Cardiac ventricle fibroblast (primary cell): ENCODE measurements around the gene HYI. TPM values are rescaled to one million over a fixed set of nuclear protein-coding genes. Genes with fewer than 3 reads are reported as not detected.

Source experiments
- total RNA-seq: library from RNA; depleted of rRNA; stranded (reverse); fragments of >200 nt; gene quantifications from 2 replicates; pipeline ENCODE4 v1.2.3, GENCODE V29; 2015

HYI gene, protein sequence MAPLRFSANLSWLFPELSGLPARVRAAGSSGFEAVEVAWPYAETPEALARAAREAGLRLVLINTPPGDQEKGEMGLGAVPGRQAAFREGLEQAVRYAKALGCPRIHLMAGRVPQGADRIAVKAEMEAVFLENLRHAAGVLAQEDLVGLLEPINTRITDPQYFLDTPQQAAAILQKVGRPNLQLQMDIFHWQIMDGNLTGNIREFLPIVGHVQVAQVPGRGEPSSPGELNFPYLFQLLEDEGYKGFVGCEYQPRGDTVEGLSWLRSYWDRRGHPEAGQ
- total RNA-seq = 7.5 and 9.1 TPM in 2 replicates

DNA sequence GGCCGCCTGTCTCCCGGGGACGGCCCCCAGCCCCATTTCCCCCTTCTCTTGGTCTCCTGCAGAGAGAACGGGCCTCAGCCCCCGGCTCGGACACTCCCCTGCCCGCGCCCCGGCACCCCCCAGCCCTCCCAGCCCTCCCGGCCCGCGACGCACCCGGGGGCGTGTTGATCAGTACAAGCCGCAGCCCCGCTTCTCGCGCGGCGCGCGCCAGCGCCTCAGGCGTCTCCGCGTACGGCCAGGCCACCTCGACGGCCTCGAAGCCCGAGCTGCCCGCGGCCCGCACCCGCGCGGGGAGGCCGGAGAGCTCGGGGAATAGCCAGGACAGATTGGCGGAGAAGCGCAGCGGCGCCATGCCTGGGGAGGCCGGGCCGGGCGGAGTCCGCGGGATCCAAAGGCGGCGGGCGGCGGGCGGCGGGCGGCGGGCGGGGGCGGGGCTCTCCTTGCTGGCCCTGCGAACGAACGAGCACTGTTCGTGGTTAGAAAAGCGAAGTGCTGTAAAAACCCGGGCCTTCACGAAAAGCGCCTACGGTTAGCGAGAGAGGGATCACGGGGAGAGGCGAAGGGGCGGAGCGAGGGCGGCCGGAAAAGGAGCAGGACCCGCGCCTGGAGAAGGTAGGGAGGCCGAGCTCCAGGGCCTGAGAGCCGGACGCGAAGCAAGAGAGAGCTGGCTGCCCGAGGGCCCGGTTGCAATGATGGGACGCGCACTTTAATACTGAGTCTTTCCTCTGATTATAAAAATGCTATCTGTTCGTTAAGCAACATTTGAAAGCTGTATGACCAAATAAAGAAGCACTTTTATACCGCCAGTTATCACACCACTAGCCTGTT, at the start of gene HYI:
TSS of gene HYI (minus strand) at position 490 of the 828 bp plus-strand sequence. CDS start at position 352, 138 bp downstream.

Other genes starting within 250 kb of the HYI start
- not detected in 2 replicates for gene TMEM125, start 183.9 kb downstream of the HYI start, total RNA-seq
- not detected in 2 replicates for gene C1orf210, start 168.3 kb downstream of the HYI start, total RNA-seq
- 3.3 and 5.5 TPM in 2 replicates for gene TIE1, start 152.9 kb downstream of the HYI start, total RNA-seq
- gene MPL, start 116.1 kb downstream of the HYI start, total RNA-seq = not detected in 2 replicates
- 5.3 and 6.1 TPM in 2 replicates for gene CDC20, start 95.0 kb downstream of the HYI start, total RNA-seq
- gene ELOVL1, start 85.9 kb downstream of the HYI start, total RNA-seq = 33.8 and 52.2 TPM in 2 replicates
- gene MED8, start 64.1 kb downstream of the HYI start, total RNA-seq = 28.6 and 44.9 TPM in 2 replicates
- gene SZT2, start 64.0 kb downstream of the HYI start, total RNA-seq = 14.7 and 17.2 TPM in 2 replicates
- 9.0 and 9.3 TPM in 2 replicates for gene PTPRF, start 77.0 kb upstream of the HYI start, total RNA-seq
- 30.1 and 34.3 TPM in 2 replicates for gene KDM4A, start 196.2 kb upstream of the HYI start, total RNA-seq